SJCRH30 (cell line): ENCODE data around the gene CARD11. TPM values are rescaled to one million over a fixed set of nuclear protein-coding genes. Genes with fewer than 3 reads are reported as not detected.

ENCODE experiments used
- total RNA-seq: library from RNA; depleted of rRNA; stranded (reverse); fragments of >200 nt; shearing (Covaris generic); gene quantifications from 2 replicates; pipeline ENCODE4 v1.2.3, GENCODE V29; 2014; rRNA removed

Gene CARD11
- total RNA-seq, 1 experiment from 2014 or later = not detected

Other genes with a start within 250 kb of the CARD11 start
- gene GNA12, start 199.6 kb downstream of the CARD11 start, total RNA-seq = 18.1 and 19.3 TPM in 2 replicates